Uterus (tissue), 4 donors: Measurements from ENCODE around the gene RAB3C. TPM values are rescaled to one million over a fixed set of nuclear protein-coding genes. Genes with fewer than 3 reads are reported as not detected.
"Not testable (repeated sequence)": the region's sequence is repeated elsewhere in the genome, so short reads cannot be mapped to it uniquely, and the experiment has no call there.

ENCODE experiments used
- DNase-seq, 2 donors: peaks; one replicate each; pipeline ENCODE4 v3.0.0-alpha.2; 2019 to 2020
- H3K27ac ChIP-seq, 2 donors: fragments of 200-600 bp; sonication (generic); 1 replicate in 1 of 2; 2 replicates in 1 of 2; pipeline ENCODE4 v1.5.1; 2016 to 2018
- H3K27me3 ChIP-seq, 2 donors: fragments of 200-600 bp; sonication (generic); one replicate each; pipeline ENCODE4 v1.5.1; 2018 to 2019; ENCODE audit warnings: control low read depth in 1 of 2
- H3K36me3 ChIP-seq, 2 donors: fragments of 200-600 bp; sonication (generic); one replicate each; pipeline ENCODE4 v1.5.1; 2019; ENCODE audit warnings: control low read depth in 1 of 2
- H3K4me1 ChIP-seq, 2 donors: fragments of 200-600 bp; sonication (generic); one replicate each; pipeline ENCODE4 v1.5.1; 2018 to 2019; ENCODE audit warnings: control low read depth in 1 of 2
- H3K4me3 ChIP-seq, 2 donors: fragments of 200-600 bp; sonication (generic); 1 replicate in 1 of 2; 2 replicates in 1 of 2; pipeline ENCODE4 v1.5.1; 2018 to 2019; ENCODE audit warnings: mild to moderate bottlenecking in 1 of 2
- H3K9me3 ChIP-seq, 2 donors: fragments of 200-600 bp; sonication (generic); one replicate each; pipeline ENCODE4 v1.5.1; 2019; ENCODE audit warnings: control low read depth in 1 of 2
- POLR2A ChIP-seq, 2 donors: fragments of 450-650 bp; IDR thresholded peaks; one replicate each; pipeline ENCODE4 v1.6.1; 2016; ENCODE audit warnings: antibody characterized with exemption in 2 of 2, mild to moderate bottlenecking in 1 of 2, moderate library complexity in 1 of 2
- intact Hi-C: fragments of 100-400 bp; cut with DNase I; formaldehyde crosslinking; loops from one replicate; pipeline ENCODE4 v1.15.1; 2023; ENCODE audit warnings: low total_unique reads
- total RNA-seq, 4 donors: library from RNA; depleted of rRNA in 3 of 4; stranded (reverse); fragments of >200 nt in 3 of 4; gene quantifications; one replicate each; pipeline versions ENCODE4 v1.1.0 to v1.2.4, GENCODE V29; 2014 to 2023
- TF ChIP-seq, protein P1 (sequence below), 4 experiments: fragments of 200-600 bp in 2 of 4; fragments of 450-650 bp in 2 of 4; sonication (generic) in 2 of 4; IDR thresholded peaks; one replicate each; pipeline ENCODE4 v1.5.1; 2016 to 2019; ENCODE audit warnings: antibody characterized with exemption in 4 of 4, mild to moderate bottlenecking in 2 of 4, moderate library complexity in 1 of 4
- donor health status: DM: yes; HTN: yes; CAD: no.

Gene RAB3C
- total RNA-seq, 4 donors from 2014 or later: 0.59 to 2.1 (median 0.83) TPM; not detected in 1

DNA sequence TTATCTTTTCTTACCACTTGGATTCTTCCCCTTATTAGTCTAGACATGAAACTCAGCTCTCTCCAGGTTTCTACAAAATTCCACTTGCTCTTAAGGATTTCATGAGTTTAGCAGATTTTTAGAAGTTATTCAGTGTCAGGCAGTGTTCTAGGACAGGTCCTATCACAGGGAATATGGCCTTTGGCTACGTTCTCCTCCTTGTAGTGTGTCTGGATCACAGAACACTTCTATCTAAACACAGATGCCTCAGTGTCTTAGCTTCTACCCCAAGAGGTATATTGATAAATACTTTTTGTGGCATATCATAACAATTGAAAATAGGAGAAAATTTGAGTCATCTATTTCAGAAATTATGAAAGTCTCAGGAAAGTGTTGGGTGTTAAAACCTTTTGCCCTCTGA is 15.6 kb downstream of the RAB3C start:
- Histone ChIP-seq H3K4me3 (no peak overlapping the region), H3K4me1 (no peaks in the 10 kb centered on the region), H3K36me3 (no peaks in the 10 kb centered on the region), H3K27ac (no peak overlapping the region), H3K9me3 (no peaks in the 10 kb centered on the region), H3K27me3 (no peaks in the 10 kb centered on the region)
- intact Hi-C loops: no loop called here
- no peak for DNase-seq
- no peak for TF ChIP-seq POLR2A (IDR thresholded peaks at IDR 0.05)
- TF ChIP-seq, protein P1, sequence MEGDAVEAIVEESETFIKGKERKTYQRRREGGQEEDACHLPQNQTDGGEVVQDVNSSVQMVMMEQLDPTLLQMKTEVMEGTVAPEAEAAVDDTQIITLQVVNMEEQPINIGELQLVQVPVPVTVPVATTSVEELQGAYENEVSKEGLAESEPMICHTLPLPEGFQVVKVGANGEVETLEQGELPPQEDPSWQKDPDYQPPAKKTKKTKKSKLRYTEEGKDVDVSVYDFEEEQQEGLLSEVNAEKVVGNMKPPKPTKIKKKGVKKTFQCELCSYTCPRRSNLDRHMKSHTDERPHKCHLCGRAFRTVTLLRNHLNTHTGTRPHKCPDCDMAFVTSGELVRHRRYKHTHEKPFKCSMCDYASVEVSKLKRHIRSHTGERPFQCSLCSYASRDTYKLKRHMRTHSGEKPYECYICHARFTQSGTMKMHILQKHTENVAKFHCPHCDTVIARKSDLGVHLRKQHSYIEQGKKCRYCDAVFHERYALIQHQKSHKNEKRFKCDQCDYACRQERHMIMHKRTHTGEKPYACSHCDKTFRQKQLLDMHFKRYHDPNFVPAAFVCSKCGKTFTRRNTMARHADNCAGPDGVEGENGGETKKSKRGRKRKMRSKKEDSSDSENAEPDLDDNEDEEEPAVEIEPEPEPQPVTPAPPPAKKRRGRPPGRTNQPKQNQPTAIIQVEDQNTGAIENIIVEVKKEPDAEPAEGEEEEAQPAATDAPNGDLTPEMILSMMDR (IDR thresholded peaks at IDR 0.05): no peak

DNA sequence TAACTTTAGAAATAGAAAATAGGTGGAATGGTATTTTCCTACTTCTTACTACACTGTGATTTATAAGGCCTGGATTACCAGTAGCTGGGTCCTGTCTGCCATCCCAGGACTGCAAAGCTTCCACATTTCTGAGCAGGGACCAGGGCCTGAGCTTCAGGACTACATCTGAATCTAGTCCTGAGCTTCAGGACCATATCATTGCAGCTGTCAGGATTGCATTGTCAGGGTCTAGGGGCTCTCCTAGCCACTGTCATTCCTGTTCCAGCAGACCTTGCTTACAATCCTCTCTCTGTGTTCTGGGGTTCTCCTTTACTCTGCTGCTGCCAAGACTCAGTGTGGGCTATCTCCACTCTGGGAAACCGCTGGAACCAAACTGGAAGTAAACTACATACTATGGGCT is 16.3 kb downstream of the RAB3C start:
- no peak overlapping the region for H3K4me3 ChIP-seq
- H3K36me3 ChIP-seq: no peaks in the 10 kb centered on the region
- no peaks in the 10 kb centered on the region for H3K27me3 ChIP-seq
- H3K4me1 ChIP-seq: no peaks in the 10 kb centered on the region
- intact Hi-C loops: no loop called here
- H3K27ac ChIP-seq: no peak overlapping the region
- no peak for DNase-seq
- H3K9me3 ChIP-seq: no peaks in the 10 kb centered on the region
- no peak for TF ChIP-seq POLR2A (IDR thresholded peaks at IDR 0.05)
- TF ChIP-seq, protein P1 (IDR thresholded peaks at IDR 0.05): no peak

DNA sequence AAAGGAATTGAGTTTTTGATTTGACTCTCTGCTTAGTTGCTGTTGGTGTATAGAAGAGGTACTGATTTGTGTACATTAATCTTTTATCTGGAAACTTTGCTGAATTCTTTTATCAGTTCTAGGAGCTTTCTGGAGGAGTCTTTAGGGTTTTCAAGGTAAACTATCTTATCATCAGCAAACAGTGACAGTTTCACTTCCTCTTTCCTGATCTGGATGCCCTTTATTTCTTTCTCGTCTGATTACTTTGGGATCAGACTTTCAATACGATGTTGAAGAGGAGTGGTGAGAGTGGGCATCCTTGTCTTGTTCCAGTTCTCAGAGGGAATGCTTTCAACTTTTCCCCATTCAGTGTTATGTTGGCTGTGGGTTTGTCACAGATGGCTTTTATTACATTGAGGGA is 17.7 kb downstream of the RAB3C start:
- H3K36me3 ChIP-seq, H3K27ac ChIP-seq, H3K4me3 ChIP-seq, intact Hi-C loops, DNase-seq, H3K27me3 ChIP-seq, H3K9me3 ChIP-seq, H3K4me1 ChIP-seq: not testable (repeated sequence)

DNA sequence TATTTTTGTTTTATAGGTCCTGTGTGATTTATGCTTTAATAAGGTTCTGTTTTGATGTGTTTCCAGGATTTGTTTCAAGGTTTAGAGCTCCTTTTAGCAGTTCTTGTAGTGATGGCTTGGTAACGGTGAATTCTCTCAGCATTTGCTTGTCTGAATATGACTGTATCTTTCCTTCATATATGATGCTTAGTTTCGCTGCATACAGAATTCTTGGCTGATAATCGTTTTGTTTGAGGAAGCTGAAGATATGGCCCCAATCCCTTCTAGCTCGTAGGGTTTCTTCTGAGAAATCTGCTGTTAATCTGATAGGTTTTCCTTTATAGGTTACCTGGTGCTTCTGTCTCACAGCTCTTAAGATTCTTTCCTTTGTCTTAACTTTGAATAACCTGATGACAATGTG is 20.0 kb downstream of the RAB3C start:
- DNase-seq, H3K36me3 ChIP-seq, H3K4me1 ChIP-seq, intact Hi-C loops, H3K9me3 ChIP-seq, H3K27ac ChIP-seq, H3K4me3 ChIP-seq, H3K27me3 ChIP-seq: not testable (repeated sequence)

DNA sequence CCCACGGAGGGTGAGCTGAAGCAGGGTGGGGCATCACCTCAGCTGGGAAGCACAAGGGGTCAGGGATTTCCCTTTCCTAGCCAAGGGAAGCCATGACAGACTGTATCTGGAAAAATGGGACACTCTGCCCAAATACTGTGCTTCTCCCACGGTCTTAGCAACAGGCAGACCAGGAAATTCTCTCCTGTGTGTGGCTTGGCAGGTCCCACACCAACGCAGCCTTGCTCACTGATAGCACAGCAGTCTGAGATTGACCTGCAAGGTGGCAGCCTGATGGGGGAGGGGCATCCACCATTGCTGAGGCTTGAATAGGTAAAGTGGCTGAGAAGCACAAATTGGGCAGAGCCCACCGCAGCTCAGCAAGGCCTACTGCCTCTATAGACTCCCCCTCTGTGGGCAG is 23.2 kb downstream of the RAB3C start:
- TF ChIP-seq POLR2A (IDR thresholded peaks at IDR 0.05): no peak
- TF ChIP-seq, protein P1 (IDR thresholded peaks at IDR 0.05): no peak

DNA sequence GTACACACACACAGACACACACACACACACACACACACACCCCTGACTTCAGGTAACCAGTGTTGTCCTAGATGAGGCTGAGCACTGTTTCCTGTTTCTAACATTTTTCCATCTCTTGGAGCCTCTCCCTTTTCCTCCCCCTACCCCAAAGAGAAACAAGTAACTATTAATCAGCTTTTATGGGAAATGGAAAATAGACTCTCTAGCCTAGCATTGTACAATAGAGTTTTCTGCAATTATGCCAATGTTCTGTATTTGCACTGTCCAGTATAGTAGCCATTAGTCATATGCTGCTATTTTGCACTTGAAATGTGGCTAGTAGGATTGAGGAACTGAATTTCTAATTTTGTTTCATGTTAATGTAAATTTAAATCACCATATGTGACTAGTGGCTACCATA is 33.1 kb downstream of the RAB3C start:
- TF ChIP-seq, protein P1 (IDR thresholded peaks at IDR 0.05): no peak
- intact Hi-C loops: no loop called here
- H3K36me3 ChIP-seq: no peaks in the 10 kb centered on the region
- no peak overlapping the region for H3K4me3 ChIP-seq
- no peaks in the 10 kb centered on the region for H3K4me1 ChIP-seq
- no peaks in the 10 kb centered on the region for H3K9me3 ChIP-seq
- H3K27ac ChIP-seq: no peak overlapping the region
- no peak for DNase-seq
- H3K27me3 ChIP-seq: no peaks in the 10 kb centered on the region

More for the DNA sequence above, 23.2 kb downstream of the RAB3C start:
- no peak overlapping the region for H3K4me3 ChIP-seq
- no peaks in the 10 kb centered on the region for H3K36me3 ChIP-seq
- intact Hi-C loops: no loop called here
- H3K9me3 ChIP-seq: no peaks in the 10 kb centered on the region
- no peaks in the 10 kb centered on the region for H3K27me3 ChIP-seq
- no peak for DNase-seq
- no peak overlapping the region for H3K27ac ChIP-seq
- H3K4me1 ChIP-seq: no peaks in the 10 kb centered on the region
